ENCODE data around the gene NUP210L.
"Not testable (repeated sequence)": the region's sequence is repeated elsewhere in the genome, so short reads cannot be mapped to it uniquely, and the experiment has no call there.

Gene NUP210L

DNA sequence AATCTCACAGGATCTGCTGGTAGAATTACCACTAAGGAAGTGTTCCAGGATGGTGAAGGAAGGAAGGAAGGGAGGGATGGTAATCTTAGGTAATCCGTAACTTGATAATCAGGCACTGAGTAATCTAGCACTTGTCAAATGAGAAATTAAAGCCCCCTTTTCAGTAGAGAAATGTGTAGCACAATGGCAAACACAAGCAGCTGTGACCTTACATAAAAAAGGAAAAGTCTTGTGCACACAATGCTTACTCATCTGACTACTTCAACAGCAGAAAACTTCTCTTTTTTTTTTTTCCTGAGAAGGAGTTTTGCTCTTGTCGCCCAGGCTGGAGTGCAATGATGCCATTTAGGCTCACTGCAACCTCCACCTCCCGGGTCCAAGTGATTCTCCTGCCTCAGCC lies 6.1 kb downstream of the NUP210L start:
- no peak overlapping the region for H3K4me3 ChIP-seq (ENCODE audit: low read depth, low read length)
- POLR2A ChIA-PET = no interaction called here
- no peak for DNase-seq (ENCODE audit: low read depth, low spot score)
- TF ChIP-seq, protein P1, sequence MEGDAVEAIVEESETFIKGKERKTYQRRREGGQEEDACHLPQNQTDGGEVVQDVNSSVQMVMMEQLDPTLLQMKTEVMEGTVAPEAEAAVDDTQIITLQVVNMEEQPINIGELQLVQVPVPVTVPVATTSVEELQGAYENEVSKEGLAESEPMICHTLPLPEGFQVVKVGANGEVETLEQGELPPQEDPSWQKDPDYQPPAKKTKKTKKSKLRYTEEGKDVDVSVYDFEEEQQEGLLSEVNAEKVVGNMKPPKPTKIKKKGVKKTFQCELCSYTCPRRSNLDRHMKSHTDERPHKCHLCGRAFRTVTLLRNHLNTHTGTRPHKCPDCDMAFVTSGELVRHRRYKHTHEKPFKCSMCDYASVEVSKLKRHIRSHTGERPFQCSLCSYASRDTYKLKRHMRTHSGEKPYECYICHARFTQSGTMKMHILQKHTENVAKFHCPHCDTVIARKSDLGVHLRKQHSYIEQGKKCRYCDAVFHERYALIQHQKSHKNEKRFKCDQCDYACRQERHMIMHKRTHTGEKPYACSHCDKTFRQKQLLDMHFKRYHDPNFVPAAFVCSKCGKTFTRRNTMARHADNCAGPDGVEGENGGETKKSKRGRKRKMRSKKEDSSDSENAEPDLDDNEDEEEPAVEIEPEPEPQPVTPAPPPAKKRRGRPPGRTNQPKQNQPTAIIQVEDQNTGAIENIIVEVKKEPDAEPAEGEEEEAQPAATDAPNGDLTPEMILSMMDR (IDR thresholded peaks at IDR 0.05; ENCODE audit: insufficient read depth, low read length, missing control alignments) = no peak
- CTCF ChIA-PET = no interaction called here

DNA sequence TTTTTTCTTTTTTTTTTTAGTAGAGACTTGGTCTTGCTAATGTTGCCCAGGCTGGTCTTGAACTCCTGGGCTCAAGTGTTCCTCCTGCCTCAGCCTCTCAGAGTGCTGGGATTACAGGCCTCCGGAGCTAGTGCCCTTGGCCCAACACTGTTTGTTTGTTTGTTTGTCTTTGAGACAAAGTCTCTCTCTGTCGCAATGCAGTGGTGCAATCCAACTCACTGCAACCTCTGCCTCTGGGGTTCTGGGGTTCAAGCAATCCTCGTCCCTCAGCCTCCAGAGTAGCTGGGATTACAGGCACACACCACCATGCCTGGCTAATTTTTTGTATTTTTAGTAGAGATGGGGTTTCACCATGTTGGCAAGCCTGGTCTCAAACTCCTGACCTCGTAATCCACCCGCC lies 7.4 kb downstream of the NUP210L start:
- H3K4me3 ChIP-seq (ENCODE audit: low read depth, low read length); DNase-seq (ENCODE audit: low read depth, low spot score); POLR2A ChIA-PET: not testable (repeated sequence)
- CTCF ChIA-PET = interaction anchor here (1.7 kb wide), 1 partner anchor 10 kb away, joined by 6 read pairs; no protein-coding TSS in a partner anchor

DNA sequence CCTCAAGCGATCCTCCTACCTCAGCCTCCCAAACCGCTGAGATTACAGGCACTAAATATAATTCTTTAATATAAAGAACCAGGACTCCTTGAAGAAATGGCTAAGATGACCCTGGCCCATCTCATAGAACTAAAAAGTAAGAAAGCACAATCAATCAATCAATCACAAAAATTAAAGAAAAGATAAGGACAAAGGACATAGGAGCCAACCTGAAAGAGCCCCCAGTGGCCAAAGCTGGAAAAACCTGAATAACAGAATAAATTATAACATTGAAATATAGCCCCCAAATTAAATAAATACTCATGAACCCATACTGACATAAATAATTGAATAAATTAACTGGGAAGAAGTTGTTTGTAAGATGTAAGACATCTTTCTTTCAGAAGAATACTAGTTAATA lies 8.9 kb downstream of the NUP210L start:
- DNase-seq (ENCODE audit: low read depth, low spot score) = no peak
- POLR2A ChIA-PET = no interaction called here
- CTCF ChIA-PET = interaction anchor here (0.9 to 1.4 kb wide), 2 partner anchors 10 to 18 kb away, joined by 4 to 5 read pairs; no protein-coding TSS in a partner anchor
- TF ChIP-seq, protein P1 (IDR thresholded peaks at IDR 0.05; ENCODE audit: insufficient read depth, low read length, missing control alignments) = no peak
- H3K4me3 ChIP-seq (ENCODE audit: low read depth, low read length) = no peak overlapping the region

DNA sequence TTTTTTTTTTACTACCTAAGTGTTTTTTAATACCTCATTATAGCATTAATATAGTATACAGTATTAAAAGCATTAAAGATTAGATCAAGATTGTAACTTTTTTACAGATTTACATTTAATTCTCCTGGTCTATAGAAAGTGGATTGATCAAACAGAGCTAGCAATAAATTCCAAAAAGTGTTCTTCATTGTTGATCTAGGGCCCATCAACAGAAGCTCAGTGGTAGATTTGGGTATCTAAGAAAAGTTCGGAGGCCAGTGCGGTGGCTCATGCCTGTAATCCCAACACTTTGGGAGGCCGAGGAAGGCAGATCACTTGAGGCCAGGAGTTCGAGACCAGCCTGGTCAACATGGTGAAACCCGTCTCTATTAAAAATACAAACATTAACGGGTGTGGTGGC lies 12.5 kb downstream of the NUP210L start:
- ChIA-PET POLR2A (no interaction called here), CTCF (no interaction called here)
- no peak overlapping the region for H3K4me3 ChIP-seq (ENCODE audit: low read depth, low read length)
- no peak for DNase-seq (ENCODE audit: low read depth, low spot score)
- TF ChIP-seq, protein P1 (IDR thresholded peaks at IDR 0.05; ENCODE audit: insufficient read depth, low read length, missing control alignments) = no peak

DNA sequence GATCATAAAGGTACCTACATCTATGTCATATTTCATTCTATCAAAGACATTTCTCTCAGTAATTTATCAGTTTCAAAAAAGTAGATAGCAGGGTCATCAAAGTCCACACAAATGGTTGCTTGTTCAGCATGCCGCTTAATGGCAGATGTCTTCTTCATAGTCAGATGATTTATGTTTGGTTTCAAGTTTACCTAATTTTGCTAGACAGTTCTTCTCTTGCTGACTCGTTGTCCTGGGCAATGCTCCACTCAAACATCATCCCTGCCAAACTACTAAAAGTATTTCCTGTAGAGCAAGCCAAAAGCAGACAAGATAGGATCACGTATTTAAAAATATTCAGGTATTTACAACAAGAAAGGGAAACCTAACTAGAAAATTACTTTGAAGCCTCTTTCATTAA lies 13.6 kb downstream of the NUP210L start:
- ChIA-PET POLR2A (interaction anchor here (0.6 kb wide), 1 partner anchor 14 kb away, joined by 3 read pairs; no protein-coding TSS in a partner anchor), CTCF (no interaction called here)
- TF ChIP-seq, protein P1 (IDR thresholded peaks at IDR 0.05; ENCODE audit: insufficient read depth, low read length, missing control alignments) = no peak
- DNase-seq (ENCODE audit: low read depth, low spot score) = peak; percentile 14
- no peak overlapping the region for H3K4me3 ChIP-seq (ENCODE audit: low read depth, low read length)

DNA sequence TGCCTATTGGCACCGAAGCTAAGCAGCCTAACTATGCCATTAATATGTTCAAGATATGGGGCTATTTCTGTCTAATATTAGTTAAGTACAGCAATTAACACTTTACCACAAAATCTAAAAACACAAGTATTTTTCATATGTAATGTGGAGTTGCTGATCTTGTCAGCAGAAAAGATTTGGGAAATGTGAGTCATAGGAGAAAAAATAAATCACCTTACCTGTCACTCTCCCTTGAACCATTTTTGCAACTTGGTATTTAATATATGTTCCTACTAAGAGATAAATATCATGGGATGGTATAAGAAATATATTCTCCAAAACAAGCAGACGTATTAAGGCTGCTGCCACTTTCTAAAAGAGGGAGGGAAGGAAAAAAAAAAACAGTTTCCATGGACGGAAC lies 17.0 kb downstream of the NUP210L start:
- no peak for DNase-seq (ENCODE audit: low read depth, low spot score)
- TF ChIP-seq, protein P1 (IDR thresholded peaks at IDR 0.05; ENCODE audit: insufficient read depth, low read length, missing control alignments) = no peak
- ChIA-PET POLR2A (no interaction called here), CTCF (interaction anchor here (2.1 kb wide), 1 partner anchor 9 kb away, joined by 6 read pairs; no protein-coding TSS in a partner anchor)
- no peak overlapping the region for H3K4me3 ChIP-seq (ENCODE audit: low read depth, low read length)

DNA sequence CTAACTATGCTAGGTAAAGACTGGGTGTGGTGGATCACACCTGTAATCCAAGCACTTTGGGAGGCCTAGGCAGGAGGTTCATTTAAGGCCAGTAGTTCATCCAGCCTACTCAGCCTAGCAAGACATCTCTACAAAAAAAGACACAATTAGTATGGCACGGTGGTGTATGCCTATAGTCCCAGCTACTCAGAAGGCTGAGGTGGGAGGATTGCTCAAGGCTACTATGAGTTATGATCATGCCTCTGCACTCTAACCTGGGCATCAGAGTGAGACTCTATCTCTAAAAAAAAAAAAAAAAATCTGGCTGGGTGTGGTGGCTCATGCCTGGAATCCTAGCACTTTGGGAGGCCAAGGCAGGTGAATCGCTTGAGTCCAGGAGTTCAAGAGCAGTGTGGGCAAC lies 21.6 kb downstream of the NUP210L start:
- DNase-seq (ENCODE audit: low read depth, low spot score) = no peak
- no peak overlapping the region for H3K4me3 ChIP-seq (ENCODE audit: low read depth, low read length)
- ChIA-PET CTCF (no interaction called here), POLR2A (no interaction called here)
- TF ChIP-seq, protein P1 (IDR thresholded peaks at IDR 0.05; ENCODE audit: insufficient read depth, low read length, missing control alignments) = no peak
